Tibial artery (tissue), 4 donors: ENCODE results near the gene CNTD1.

Source experiments
- DNase-seq, 2 donors: peaks; one replicate each; pipeline ENCODE4 v3.0.0-alpha.2; 2019
- H3K27ac ChIP-seq, 2 donors: fragments of 200-600 bp; sonication (generic) in 1 of 2; 1 replicate in 1 of 2; 2 replicates in 1 of 2; pipeline ENCODE4 v1.5.1; 2018 to 2019; ENCODE audit warnings: mild to moderate bottlenecking in 1 of 2
- H3K27me3 ChIP-seq, 2 donors: fragments of 200-600 bp; sonication (generic) in 1 of 2; one replicate each; pipeline versions ENCODE4 v1.5.1 to v1.6.0; 2016 to 2019
- H3K36me3 ChIP-seq, 3 donors: fragments of 200-600 bp; sonication (generic) in 2 of 3; one replicate each; pipeline ENCODE4 v1.5.1; 2016 to 2019; ENCODE audit warnings: mild to moderate bottlenecking in 2 of 3
- H3K4me1 ChIP-seq, 4 donors: fragments of 200-600 bp; sonication (generic) in 2 of 4; 1 replicate in 3 of 4; 2 replicates in 1 of 4; pipeline ENCODE4 v1.5.1; 2016 to 2019
- H3K4me3 ChIP-seq, 2 donors: fragments of 200-600 bp; sonication (generic) in 1 of 2; 1 replicate in 1 of 2; 2 replicates in 1 of 2; pipeline ENCODE4 v1.5.1; 2018 to 2019; ENCODE audit warnings: mild to moderate bottlenecking in 2 of 2
- H3K9me3 ChIP-seq, 3 donors: fragments of 200-600 bp; sonication (generic) in 1 of 3; one replicate each; pipeline ENCODE4 v1.5.1; 2016 to 2019
- intact Hi-C: fragments of 100-400 bp; cut with DNase I; formaldehyde crosslinking; loops from one replicate; pipeline ENCODE4 v1.15.0; 2023; ENCODE audit warnings: low total_unique reads
- TF ChIP-seq, protein P1 (sequence below), 2 experiments: fragments of 200-600 bp in 1 of 2; fragments of 450-650 bp in 1 of 2; IDR thresholded peaks; one replicate each; pipeline ENCODE4 v1.5.1; 2017 to 2019; ENCODE audit warnings: antibody characterized with exemption in 2 of 2, mild to moderate bottlenecking in 1 of 2, moderate library complexity in 1 of 2

The CNTD1 gene

DNA sequence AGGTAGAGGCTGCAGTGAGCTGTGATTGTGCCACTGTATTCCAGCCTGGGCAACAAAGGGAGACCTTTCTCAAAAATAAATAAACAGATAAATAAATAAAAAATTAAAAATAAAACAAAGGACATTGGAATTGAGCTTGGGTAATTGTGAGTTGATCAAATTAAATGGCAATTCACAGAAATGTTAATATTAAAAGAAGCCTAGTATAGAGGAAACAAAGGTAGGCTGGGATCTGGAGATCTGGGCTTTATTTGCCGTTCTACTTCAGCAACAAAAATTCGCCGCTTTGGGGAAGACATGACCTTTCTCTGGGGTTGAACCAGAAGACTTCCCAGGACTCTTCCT is 25.7 kb upstream of the CNTD1 start:
- no peak for DNase-seq
- TF ChIP-seq, protein P1, sequence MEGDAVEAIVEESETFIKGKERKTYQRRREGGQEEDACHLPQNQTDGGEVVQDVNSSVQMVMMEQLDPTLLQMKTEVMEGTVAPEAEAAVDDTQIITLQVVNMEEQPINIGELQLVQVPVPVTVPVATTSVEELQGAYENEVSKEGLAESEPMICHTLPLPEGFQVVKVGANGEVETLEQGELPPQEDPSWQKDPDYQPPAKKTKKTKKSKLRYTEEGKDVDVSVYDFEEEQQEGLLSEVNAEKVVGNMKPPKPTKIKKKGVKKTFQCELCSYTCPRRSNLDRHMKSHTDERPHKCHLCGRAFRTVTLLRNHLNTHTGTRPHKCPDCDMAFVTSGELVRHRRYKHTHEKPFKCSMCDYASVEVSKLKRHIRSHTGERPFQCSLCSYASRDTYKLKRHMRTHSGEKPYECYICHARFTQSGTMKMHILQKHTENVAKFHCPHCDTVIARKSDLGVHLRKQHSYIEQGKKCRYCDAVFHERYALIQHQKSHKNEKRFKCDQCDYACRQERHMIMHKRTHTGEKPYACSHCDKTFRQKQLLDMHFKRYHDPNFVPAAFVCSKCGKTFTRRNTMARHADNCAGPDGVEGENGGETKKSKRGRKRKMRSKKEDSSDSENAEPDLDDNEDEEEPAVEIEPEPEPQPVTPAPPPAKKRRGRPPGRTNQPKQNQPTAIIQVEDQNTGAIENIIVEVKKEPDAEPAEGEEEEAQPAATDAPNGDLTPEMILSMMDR (IDR thresholded peaks at IDR 0.05): no peak
- intact Hi-C loops: no loop called here
- Histone ChIP-seq H3K9me3 (no peaks in the 10 kb centered on the region), H3K27me3 (no peaks in the 10 kb centered on the region), H3K36me3 (peaks cover 24 to 32% (median 30%) of the 10 kb centered on the region in 3 donors), H3K4me3 (peak overlapping the region; percentile 62 to 66), H3K4me1 (peaks cover 0 to 17% (median 9%) of the 10 kb centered on the region in 4 donors), H3K27ac (peak overlapping the region; percentile 70 to 76)

DNA sequence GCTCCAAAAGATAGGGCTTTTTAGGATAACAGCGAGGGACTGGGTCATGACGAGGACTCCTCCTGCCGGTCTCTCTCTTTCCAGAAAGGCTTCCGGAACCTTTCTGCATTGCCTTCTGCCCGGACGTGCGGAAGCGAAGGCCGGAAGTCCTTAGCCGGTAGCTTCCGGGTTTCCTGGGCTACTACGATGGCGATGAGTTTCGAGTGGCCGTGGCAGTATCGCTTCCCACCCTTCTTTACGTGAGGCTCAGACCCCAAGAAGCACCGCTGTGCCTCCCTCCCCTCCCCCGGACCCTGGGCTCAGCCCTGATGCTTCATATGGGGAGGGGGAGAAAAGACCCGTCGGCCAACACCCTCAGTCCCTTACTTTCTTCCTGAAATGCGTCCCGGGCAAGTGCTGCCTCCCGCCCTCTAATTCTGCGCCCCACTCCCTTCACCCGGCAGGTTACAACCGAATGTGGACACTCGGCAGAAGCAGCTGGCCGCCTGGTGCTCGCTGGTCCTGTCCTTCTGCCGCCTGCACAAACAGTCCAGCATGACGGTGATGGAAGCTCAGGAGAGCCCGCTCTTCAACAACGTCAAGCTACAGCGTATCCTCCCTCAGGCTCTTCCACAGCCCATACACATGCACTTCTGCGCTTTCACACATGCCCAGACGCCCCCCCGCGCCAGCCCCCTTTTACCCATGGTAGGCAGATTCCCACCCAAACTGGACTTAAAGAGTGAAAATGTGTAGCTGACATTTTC is 25.2 kb upstream of the CNTD1 start, which contains the start of gene VPS25:
VPS25 (plus strand) TSS at position 160 of the 746 bp plus-strand sequence; CDS start at position 187, 27 bp downstream.
- H3K9me3 ChIP-seq: no peaks in the 10 kb centered on the region
- TF ChIP-seq, protein P1 (IDR thresholded peaks at IDR 0.05): no peak
- DNase-seq: peak; percentile 70 to 86
- peaks cover 0 to 17% (median 9%) of the 10 kb centered on the region in 4 donors for H3K4me1 ChIP-seq
- no peaks in the 10 kb centered on the region for H3K27me3 ChIP-seq
- peaks cover 30 to 38% (median 36%) of the 10 kb centered on the region in 3 donors for H3K36me3 ChIP-seq
- H3K27ac ChIP-seq: peak within 1 kb of the TSS; percentile 70 to 76
- peak within 1 kb of the TSS; percentile 62 to 66 for H3K4me3 ChIP-seq
- intact Hi-C loops: no loop called here

DNA sequence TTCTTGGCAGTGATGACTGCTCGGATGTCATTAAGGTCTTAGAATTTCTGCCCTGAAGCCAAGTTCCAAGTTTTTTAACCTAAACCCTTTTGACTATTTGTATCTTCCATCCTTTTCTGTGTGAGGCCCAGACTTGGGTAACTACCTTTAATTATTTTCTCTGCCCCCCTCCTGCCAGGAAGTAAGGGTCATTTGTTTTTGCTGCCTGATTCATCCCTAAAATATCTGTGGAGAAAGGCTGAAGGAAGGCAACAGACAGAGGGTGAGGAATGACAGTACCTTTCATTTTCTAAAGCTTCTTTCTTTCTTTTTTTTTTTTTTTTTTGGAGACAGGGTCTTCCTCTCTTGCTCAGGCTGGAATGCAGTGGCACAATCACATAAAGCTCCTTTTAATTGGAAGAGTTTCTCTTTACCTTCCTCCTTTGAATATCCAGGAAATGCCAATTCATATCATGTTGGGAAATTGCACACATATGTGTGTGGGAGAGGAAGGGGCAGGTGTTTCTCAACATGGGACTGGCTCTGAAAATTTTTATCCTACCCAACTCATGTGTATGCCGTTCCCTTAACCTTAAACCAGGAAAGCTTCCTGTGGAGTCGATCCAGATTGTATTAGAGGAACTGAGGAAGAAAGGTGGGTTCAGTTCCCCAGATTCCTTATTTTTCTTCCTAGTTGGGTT is 24.5 kb upstream of the CNTD1 start:
- TF ChIP-seq, protein P1 (IDR thresholded peaks at IDR 0.05): no peak
- Histone ChIP-seq H3K4me1 (peaks cover 0 to 17% (median 9%) of the 10 kb centered on the region in 4 donors), H3K27me3 (no peaks in the 10 kb centered on the region), H3K4me3 (peak overlapping the region; percentile 62 to 66), H3K36me3 (peaks cover 37 to 45% (median 43%) of the 10 kb centered on the region in 3 donors), H3K27ac (peak overlapping the region; percentile 70 to 76), H3K9me3 (no peaks in the 10 kb centered on the region)
- no peak for DNase-seq
- intact Hi-C loops: no loop called here

DNA sequence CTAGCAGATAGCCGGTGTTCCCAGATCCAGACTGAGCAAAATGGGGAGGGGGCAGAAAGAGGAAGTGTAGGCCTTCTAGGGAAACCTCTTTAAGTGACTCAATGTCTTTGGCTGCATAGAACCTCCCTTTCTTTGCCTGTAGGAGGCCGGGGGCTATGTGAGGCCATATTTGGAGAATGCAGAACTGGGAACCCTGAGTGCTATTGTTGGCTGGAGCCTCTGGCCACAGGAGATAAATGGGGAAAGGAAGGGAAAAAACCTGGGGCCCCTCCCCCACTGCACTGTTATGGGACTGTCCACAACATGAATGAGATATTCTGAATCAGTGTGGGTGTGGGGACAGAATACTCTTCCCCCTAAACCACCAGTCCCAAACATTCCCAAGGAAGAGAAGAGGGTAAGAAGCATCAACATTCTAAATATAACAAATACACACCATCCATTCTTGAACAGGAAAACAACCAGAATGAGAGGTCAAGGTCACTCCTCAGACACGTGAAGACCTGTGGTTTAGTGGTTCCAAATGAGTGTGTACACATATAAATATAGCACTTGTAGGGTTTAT is 23.0 kb upstream of the CNTD1 start:
- H3K27me3 ChIP-seq: peaks cover 0 to 8% of the 10 kb centered on the region in 2 donors
- no peak for DNase-seq
- H3K27ac ChIP-seq: no peak overlapping the region
- TF ChIP-seq, protein P1 (IDR thresholded peaks at IDR 0.05): no peak
- H3K4me3 ChIP-seq: no peak overlapping the region
- H3K36me3 ChIP-seq: peaks cover 40 to 50% (median 48%) of the 10 kb centered on the region in 3 donors
- intact Hi-C loops: no loop called here
- peaks cover 0 to 26% (median 16%) of the 10 kb centered on the region in 4 donors for H3K4me1 ChIP-seq
- H3K9me3 ChIP-seq: no peaks in the 10 kb centered on the region

DNA sequence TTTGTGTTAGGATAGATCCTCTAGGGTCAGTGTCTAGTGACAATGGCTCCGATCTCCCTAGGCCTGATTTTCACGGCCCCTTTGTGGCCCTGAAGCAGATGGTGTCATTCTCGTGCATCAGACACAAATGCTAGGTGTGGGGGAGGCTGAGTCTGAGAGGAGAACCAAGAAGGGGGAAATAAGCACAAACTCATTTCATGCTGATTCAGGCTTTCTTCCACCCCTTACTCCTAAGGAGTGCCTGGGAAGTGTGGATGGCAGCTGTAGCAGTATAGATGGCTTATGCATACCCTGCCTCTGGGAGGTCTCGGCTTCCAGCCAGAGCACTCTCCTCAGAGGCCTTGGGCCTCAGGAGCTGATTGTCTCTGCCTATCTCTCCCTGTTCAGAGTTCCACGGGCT is 20.1 kb upstream of the CNTD1 start:
- intact Hi-C loops: no loop called here
- H3K36me3 ChIP-seq: peaks cover 40 to 50% (median 48%) of the 10 kb centered on the region in 3 donors
- peaks cover 0 to 36% (median 23%) of the 10 kb centered on the region in 4 donors for H3K4me1 ChIP-seq
- DNase-seq: no peak
- H3K27ac ChIP-seq: no peak overlapping the region
- no peaks in the 10 kb centered on the region for H3K9me3 ChIP-seq
- TF ChIP-seq, protein P1 (IDR thresholded peaks at IDR 0.05): no peak
- H3K27me3 ChIP-seq: peaks cover 0 to 38% of the 10 kb centered on the region in 2 donors
- no peak overlapping the region for H3K4me3 ChIP-seq
